GM18499 (cell line): Measurements from ENCODE around the gene KLHL5.

Experiments
- ATAC-seq: cut with Tn5 transposase; IDR thresholded peaks from one replicate; pipeline ENCODE4 v1.9.1; 2021; ENCODE audit warnings: moderate number of reproducible peaks; ENCODE audit not compliant: insufficient read depth, unreplicated experiment

KLHL5 gene

DNA sequence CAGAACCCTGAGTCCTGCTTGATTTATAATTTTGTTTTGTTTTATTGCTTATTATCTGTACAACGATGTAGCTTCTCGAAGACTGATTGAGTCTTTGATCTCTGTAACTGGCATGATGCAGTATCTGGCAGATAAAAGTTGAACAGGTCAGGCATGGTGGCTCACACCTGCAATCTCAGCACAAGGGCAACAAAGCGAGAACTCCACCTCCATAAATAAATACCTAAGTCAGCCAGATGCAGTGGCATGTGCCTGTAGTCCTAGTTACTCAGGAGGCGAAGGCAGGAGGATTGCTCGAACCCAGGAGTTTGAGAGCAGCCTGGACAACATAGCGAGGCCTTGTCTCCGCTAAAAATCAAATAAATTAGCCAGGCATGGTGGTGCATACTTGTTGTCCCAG, 104.6 kb downstream of the KLHL5 start:
- no peak for ATAC-seq

DNA sequence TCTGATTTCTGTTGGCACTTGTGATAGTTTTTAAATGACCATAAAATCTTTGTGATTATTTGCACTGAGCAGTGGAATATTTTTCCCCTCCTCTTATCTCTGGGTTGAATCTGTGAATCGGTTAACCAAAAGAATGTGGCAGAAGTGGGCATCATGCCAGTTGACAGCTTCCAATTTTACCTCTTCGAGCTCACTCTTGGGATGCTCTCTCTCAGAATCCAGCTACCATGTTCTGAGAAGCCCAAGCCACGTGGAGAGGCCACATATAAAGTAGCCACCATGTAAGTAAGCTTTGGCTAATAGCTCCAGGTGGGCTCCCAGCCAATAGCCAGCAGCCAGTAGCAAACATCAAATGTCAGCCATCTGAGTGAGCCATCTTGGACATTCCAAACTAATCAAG, 107.4 kb downstream of the KLHL5 start:
- no peak for ATAC-seq

DNA sequence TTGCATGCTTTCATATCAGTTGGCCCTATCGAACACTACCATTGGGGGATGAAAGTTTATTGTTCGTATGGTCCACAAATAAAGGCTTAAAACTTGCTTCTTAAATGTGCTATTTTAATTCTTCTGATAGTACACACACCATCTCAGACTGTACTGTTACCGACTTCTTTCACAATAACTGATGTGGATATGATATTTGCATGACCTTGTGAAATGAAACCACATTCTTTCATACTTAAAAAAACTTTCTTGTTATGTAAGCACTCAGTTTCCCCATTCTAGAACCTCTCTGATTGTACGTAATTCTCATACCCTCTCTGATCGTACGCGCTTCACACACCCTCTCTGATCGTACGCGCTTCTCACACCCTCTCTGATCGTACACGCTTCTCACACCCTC, 108.3 kb downstream of the KLHL5 start:
- ATAC-seq = no peak
